Measurements from ENCODE around the gene RIC3. TPM values are rescaled to one million over a fixed set of nuclear protein-coding genes. Genes with fewer than 3 reads are reported as not detected.

RIC3 gene
- total and polyA plus RNA-seq, 12 donors = 4.7 to 17.0 (median 12.5) TPM

DNA sequence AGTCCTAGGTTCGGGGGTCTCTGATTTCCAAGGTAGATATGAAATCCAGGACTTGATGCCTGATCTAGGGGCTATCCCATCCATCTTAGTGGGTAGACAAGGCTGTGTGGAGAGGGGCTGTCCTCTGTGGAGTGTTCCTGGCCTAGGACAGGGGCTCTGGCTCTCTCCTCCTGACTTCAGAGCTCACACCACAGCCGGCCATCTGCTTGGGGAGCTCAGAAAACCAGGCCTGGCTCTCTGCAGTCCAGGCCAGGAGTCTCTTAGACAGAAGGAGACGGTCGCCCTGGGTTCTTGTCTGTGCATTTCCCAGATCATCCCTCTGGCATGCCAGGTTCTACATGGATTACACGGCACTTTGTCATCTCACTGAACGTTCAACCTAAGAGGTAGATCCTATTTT lies 69.9 kb downstream of the RIC3 start:
- Histone ChIP-seq H3K27me3 (no peaks in the 10 kb centered on the region), H3K4me3 (no peak overlapping the region), H3K27ac (no peak overlapping the region), H3K9me3 (no peaks in the 10 kb centered on the region), H3K4me1 (no peaks in the 10 kb centered on the region), H3K36me3 (peaks cover 0 to 88% (median 12%) of the 10 kb centered on the region in 9 donors)
- WGBS, 2 donors = 77 to 83% methylated on average over 6 of the region's 6 CpGs
- DNase-seq (no peak), ATAC-seq (no peak)
- TF ChIP-seq, protein P1, sequence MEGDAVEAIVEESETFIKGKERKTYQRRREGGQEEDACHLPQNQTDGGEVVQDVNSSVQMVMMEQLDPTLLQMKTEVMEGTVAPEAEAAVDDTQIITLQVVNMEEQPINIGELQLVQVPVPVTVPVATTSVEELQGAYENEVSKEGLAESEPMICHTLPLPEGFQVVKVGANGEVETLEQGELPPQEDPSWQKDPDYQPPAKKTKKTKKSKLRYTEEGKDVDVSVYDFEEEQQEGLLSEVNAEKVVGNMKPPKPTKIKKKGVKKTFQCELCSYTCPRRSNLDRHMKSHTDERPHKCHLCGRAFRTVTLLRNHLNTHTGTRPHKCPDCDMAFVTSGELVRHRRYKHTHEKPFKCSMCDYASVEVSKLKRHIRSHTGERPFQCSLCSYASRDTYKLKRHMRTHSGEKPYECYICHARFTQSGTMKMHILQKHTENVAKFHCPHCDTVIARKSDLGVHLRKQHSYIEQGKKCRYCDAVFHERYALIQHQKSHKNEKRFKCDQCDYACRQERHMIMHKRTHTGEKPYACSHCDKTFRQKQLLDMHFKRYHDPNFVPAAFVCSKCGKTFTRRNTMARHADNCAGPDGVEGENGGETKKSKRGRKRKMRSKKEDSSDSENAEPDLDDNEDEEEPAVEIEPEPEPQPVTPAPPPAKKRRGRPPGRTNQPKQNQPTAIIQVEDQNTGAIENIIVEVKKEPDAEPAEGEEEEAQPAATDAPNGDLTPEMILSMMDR (IDR thresholded peaks at IDR 0.05) = no peak
- intact Hi-C loops (cut with DNase I) = loop anchor here (1.0 to 10.0 kb wide), 9 partner anchors 64 to 207 kb away; no protein-coding TSS in a partner anchor

DNA sequence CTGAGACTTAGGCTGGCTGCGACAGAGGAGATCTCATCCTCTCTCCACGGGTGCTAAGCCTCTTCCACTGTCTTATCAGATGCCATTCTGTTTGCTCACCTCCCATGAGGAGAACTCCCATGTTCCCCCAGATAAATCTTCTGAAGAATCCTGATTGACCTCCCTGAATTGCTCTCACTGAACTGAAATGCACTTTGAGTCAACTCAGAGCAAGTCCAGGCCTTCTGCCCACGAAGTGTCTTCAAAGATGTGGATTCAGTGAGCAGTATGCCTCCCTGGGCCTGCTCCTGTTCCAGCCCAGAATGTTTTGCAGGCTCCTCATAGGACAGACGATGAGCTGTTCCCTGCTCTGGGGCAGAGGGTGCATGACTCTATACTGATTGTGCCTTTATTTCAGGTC lies 70.5 kb downstream of the RIC3 start:
- DNase-seq (no peak), ATAC-seq (no peak)
- intact Hi-C loops (cut with DNase I) = loop anchor here in 9 of 10 donors (2.0 to 10.0 kb wide), 7 partner anchors 64 to 206 kb away; no protein-coding TSS in a partner anchor
- TF ChIP-seq, protein P1 (IDR thresholded peaks at IDR 0.05) = no peak
- Histone ChIP-seq H3K27ac (no peak overlapping the region), H3K36me3 (peaks cover 0 to 83% (median 12%) of the 10 kb centered on the region in 9 donors), H3K4me3 (no peak overlapping the region), H3K4me1 (peaks cover 0 to 2% (median 0%) of the 10 kb centered on the region in 9 donors), H3K9me3 (no peaks in the 10 kb centered on the region), H3K27me3 (no peaks in the 10 kb centered on the region)
- WGBS, 2 donors = 68 to 81% methylated on average over 4 of the region's 4 CpGs

DNA sequence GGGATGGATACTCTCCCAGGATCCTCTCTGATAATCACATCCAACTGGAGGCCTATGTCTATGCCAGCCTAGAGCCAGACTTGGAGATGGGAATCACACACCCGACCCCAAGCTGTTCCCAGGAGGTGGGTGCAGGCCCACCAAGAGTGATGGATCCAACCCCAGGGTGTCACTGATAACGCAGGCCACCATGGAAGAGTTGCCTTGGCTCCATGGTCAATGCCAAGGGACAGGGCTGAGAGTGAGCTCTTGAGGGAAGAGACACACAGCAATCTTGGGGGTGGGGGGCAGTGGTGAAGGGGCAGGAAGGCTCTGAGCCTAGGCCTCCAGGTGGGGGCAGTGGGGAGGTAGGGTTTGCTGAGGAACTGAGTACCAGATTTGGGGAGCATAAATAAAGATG lies 70.9 kb downstream of the RIC3 start:
- WGBS, 2 donors = 79 to 86% methylated on average over 2 of the region's 2 CpGs
- Histone ChIP-seq H3K4me3 (no peak overlapping the region), H3K4me1 (peaks cover 0 to 6% (median under 1%) of the 10 kb centered on the region in 9 donors), H3K36me3 (peaks cover 0 to 79% (median 12%) of the 10 kb centered on the region in 9 donors), H3K9me3 (no peaks in the 10 kb centered on the region), H3K27me3 (no peaks in the 10 kb centered on the region), H3K27ac (no peak overlapping the region)
- intact Hi-C loops (cut with DNase I) = loop anchor here in 9 of 10 donors (2.0 to 10.0 kb wide), 7 partner anchors 63 to 206 kb away; no protein-coding TSS in a partner anchor
- DNase-seq = no peak
- ATAC-seq = no peak
- TF ChIP-seq, protein P1 (IDR thresholded peaks at IDR 0.05) = no peak

DNA sequence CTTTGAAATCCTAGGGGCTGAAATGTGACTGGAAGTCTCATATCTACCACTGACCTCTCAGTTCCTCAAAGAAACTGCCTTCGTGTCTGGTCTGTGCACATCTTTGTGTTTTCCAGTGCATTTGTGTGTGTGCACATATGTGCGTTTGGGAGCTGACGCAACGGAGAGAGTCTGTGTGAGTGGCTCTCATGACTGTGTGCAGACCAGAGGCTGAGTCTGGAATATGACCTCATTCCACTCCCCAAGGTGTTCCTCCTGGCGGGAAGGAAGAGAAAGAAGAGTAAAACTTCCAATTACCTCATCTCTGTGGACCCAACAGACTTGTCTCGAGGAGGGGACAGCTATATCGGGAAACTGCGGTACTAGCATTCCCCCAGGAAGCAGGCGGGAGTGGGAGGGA lies 71.4 kb downstream of the RIC3 start:
- Histone ChIP-seq H3K27ac (no peak overlapping the region), H3K27me3 (no peaks in the 10 kb centered on the region), H3K9me3 (no peaks in the 10 kb centered on the region), H3K4me3 (no peak overlapping the region), H3K4me1 (peaks cover 0 to 11% (median 5%) of the 10 kb centered on the region in 9 donors), H3K36me3 (peaks cover 0 to 74% (median 12%) of the 10 kb centered on the region in 9 donors)
- no peak for DNase-seq
- WGBS, 2 donors = 72 to 76% methylated on average over 9 of the region's 9 CpGs
- ATAC-seq = no peak
- intact Hi-C loops (cut with DNase I) = loop anchor here in 7 of 10 donors (5.0 to 10.0 kb wide), 5 partner anchors 63 to 205 kb away; no protein-coding TSS in a partner anchor
- TF ChIP-seq, protein P1 (IDR thresholded peaks at IDR 0.05) = no peak
